DOHH2 (cell line): Measurements from ENCODE around the gene GOLGA5.

Source experiments
- H3F3A ChIP-seq: fragments of 200-600 bp; sonication (generic), shearing (Covaris generic); 2 replicates; pipeline ENCODE4 v1.6.0; 2016; ENCODE audit warnings: antibody characterized with exemption, mild to moderate bottlenecking; ENCODE audit not compliant: control insufficient read depth, insufficient read depth
- H3K27ac ChIP-seq: fragments of 200-600 bp; sonication (generic); 2 replicates; pipeline ENCODE4 v1.5.1; 2014; ENCODE audit warnings: low read depth, mild to moderate bottlenecking, low read length, moderate library complexity
- H3K27me3 ChIP-seq: fragments of 200-600 bp; sonication (generic); 2 replicates; pipeline ENCODE4 v1.6.1; 2014; ENCODE audit warnings: mild to moderate bottlenecking, low read length, mixed read lengths; ENCODE audit not compliant: control insufficient read depth
- H3K36me3 ChIP-seq: fragments of 200-600 bp; sonication (generic); 2 replicates; pipeline ENCODE4 v1.6.1; 2014; ENCODE audit warnings: mild to moderate bottlenecking, low read length, moderate library complexity, mixed read lengths; ENCODE audit not compliant: control insufficient read depth
- H3K4me1 ChIP-seq: fragments of 200-600 bp; sonication (generic); 2 replicates; pipeline ENCODE4 v1.6.1; 2014; ENCODE audit warnings: mild to moderate bottlenecking, low read length, mixed read lengths; ENCODE audit not compliant: control insufficient read depth
- H3K4me2 ChIP-seq: fragments of 200-600 bp; sonication (generic); 2 replicates; pipeline ENCODE4 v1.6.0; 2014; ENCODE audit warnings: mild to moderate bottlenecking, low read length, moderate library complexity
- H3K4me3 ChIP-seq: fragments of 200-600 bp; sonication (generic); 2 replicates; pipeline ENCODE4 v1.5.1; 2014; ENCODE audit warnings: mild to moderate bottlenecking, low read length, mixed read lengths
- H3K79me2 ChIP-seq: fragments of 200-600 bp; sonication (generic); 2 replicates; pipeline ENCODE4 v1.6.1; 2014; ENCODE audit warnings: mild to moderate bottlenecking, low read length, mixed read lengths; ENCODE audit not compliant: control insufficient read depth
- H3K9me2 ChIP-seq: fragments of 200-600 bp; sonication (generic); replicated peaks from 2 replicates; pipeline ENCODE4 v1.6.1; 2014; ENCODE audit warnings: mild to moderate bottlenecking, low read length, mixed read lengths; ENCODE audit not compliant: control insufficient read depth
- H3K9me3 ChIP-seq: fragments of 200-600 bp; sonication (generic); 2 replicates; pipeline ENCODE4 v1.6.1; 2014; ENCODE audit warnings: antibody characterized with exemption, low read length, mixed read lengths; ENCODE audit not compliant: control insufficient read depth, insufficient read depth
- H4K20me1 ChIP-seq: fragments of 200-600 bp; sonication (generic); 2 replicates; pipeline ENCODE4 v1.6.0; 2014; ENCODE audit warnings: low read depth, mild to moderate bottlenecking, antibody characterized with exemption, low read length, moderate library complexity; ENCODE audit not compliant: control insufficient read depth, insufficient read depth
- EZH2phosphoT487 ChIP-seq: fragments of 200-600 bp; sonication (generic); IDR thresholded peaks from 2 replicates; pipeline ENCODE4 v1.6.1; 2017; ENCODE audit warnings: borderline replicate concordance, mild to moderate bottlenecking, antibody characterized with exemption, low read length, moderate library complexity, mixed read lengths
- TF ChIP-seq, protein P1 (sequence below): fragments of 200-600 bp; sonication (generic); IDR thresholded peaks from one replicate; pipeline ENCODE4 v1.5.1; 2014; ENCODE audit warnings: antibody characterized with exemption, mild to moderate bottlenecking, low read depth, low read length; ENCODE audit not compliant: poor library complexity, severe bottlenecking

The GOLGA5 gene

DNA sequence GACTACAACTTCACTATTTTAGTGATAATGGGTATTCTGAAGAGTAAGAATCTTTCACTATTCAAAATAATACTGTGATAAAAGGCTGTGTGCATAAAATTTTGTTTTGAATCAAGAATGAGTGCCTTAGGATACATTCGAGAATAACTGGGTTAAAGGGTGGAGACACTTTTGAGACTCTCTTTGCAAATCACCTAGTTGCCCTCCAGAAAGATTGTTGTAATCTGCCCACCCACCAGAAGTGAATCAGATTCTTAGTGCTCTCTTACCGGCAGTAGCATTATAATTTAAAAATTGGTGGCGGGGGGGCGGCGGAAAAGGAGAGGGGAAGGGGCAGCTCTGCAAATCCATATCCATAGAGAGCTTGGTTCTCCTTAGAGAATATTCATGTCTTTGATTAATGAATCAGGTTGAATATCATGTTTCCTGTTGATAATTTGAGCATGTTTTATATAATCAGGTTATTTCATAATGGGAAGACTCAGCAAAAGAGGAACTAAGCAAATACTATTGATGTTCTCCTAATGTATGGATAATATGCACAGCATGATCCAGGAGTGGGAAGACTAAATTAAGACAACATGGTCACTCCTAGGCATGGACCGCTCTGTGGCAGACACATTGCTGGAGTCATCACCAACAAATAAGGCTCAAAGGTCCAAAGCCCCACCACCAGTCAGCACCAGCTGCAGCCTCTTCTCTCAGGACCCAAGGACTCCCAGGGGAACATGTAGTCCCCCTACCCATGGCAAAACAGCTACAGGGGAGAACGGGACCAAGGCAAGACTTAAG lies 66.1 kb downstream of the GOLGA5 start:
- Histone ChIP-seq H3K27me3 (no peaks in the 10 kb centered on the region), H3K79me2 (no peaks in the 10 kb centered on the region), H4K20me1 (no peaks in the 10 kb centered on the region), H3K36me3 (no peaks in the 10 kb centered on the region), H3K9me2 (no peaks in the 10 kb centered on the region), H3K9me3 (no peaks in the 10 kb centered on the region), H3K27ac (no peak overlapping the region), H3K4me1 (no peaks in the 10 kb centered on the region), H3K4me2 (no peak overlapping the region), H3K4me3 (no peak overlapping the region), H3F3A (no peaks in the 10 kb centered on the region)
- no peak for TF ChIP-seq EZH2phosphoT487
- TF ChIP-seq, protein P1, sequence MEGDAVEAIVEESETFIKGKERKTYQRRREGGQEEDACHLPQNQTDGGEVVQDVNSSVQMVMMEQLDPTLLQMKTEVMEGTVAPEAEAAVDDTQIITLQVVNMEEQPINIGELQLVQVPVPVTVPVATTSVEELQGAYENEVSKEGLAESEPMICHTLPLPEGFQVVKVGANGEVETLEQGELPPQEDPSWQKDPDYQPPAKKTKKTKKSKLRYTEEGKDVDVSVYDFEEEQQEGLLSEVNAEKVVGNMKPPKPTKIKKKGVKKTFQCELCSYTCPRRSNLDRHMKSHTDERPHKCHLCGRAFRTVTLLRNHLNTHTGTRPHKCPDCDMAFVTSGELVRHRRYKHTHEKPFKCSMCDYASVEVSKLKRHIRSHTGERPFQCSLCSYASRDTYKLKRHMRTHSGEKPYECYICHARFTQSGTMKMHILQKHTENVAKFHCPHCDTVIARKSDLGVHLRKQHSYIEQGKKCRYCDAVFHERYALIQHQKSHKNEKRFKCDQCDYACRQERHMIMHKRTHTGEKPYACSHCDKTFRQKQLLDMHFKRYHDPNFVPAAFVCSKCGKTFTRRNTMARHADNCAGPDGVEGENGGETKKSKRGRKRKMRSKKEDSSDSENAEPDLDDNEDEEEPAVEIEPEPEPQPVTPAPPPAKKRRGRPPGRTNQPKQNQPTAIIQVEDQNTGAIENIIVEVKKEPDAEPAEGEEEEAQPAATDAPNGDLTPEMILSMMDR: no peak

DNA sequence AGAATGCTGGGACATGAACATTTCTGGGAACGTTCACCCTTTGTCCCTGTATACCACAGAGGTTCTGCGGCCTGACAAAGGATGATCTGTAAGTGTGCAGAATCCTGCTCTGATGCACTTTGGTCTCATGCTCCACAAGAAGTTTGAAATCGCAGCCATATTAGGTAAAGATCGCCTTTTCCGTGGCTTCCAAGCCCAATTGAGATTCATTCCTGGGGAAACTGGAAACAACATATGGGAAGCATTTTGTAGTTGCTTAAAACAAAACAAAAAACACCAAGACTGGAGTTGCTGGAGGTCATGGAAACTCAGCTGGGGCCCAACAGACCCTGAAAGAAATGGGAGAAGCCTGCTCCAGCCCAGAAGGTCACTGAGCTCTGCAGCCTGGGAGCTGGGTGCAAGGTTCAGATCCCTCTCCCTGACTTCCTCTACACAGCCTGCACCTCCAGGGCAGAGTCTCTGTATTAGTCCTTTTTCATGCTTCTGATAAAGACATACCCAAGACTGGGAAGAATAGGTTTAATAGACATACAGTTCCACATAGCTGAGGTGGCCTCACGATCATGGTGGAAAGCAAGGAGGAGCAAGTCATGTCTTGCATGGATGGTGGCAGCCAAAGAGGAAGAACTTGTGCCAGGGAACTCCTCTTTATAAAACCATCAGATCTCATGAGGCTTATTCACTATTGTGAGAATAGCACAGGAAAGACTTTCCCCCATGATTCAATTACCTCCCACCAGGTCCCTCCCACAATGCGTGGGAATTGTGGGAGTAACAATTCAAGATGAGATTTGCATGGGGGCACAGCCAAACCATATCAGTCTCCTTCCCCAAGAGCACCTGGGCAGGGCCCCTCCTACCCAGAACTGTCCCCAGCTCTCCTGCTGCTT lies 68.0 kb downstream of the GOLGA5 start:
- H3K4me1 ChIP-seq: no peaks in the 10 kb centered on the region
- H4K20me1 ChIP-seq: no peaks in the 10 kb centered on the region
- no peaks in the 10 kb centered on the region for H3K36me3 ChIP-seq
- no peak overlapping the region for H3K4me3 ChIP-seq
- H3K27ac ChIP-seq: no peak overlapping the region
- no peaks in the 10 kb centered on the region for H3K79me2 ChIP-seq
- no peaks in the 10 kb centered on the region for H3K9me2 ChIP-seq
- no peak overlapping the region for H3K4me2 ChIP-seq
- no peak for TF ChIP-seq EZH2phosphoT487
- TF ChIP-seq, protein P1: no peak
- H3K9me3 ChIP-seq: no peaks in the 10 kb centered on the region
- no peaks in the 10 kb centered on the region for H3K27me3 ChIP-seq
- no peaks in the 10 kb centered on the region for H3F3A ChIP-seq

DNA sequence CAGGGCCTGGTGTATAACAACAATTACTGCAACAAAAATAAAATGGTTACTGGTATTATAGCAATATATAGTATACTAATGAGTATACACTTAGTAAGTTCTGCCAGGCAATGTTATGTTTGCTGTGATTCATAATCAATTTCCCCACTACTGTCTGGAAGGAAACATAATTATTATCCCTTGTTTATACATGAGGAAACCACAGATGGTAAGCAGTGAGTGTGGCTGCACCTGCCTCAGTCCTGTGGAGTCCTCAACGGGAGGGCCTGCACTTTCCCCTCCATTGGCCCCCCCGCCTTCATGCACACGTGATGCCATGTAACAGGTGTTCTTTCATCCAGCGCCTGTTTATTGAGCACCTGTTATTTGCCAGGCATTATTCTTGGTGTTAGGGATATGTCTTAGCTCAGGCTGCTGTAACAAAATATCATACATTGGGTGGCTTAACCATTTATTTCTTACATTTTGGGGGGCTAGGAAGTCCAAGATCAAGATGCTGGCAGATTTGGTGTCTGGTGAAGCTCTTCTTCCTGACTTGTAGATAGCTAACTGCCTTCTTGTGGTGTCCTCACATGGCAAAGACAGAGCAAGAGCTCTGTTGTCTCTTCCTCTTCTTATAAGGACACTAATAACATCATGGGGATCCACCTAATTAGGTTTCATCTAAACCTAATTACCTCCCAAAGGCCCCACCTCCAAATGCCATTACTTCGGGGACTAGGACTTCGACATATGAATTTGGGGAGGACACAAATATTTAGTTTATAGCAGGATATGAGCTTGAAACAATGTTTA lies 69.4 kb downstream of the GOLGA5 start:
- no peak overlapping the region for H3K4me3 ChIP-seq
- no peaks in the 10 kb centered on the region for H3F3A ChIP-seq
- H3K36me3 ChIP-seq: no peaks in the 10 kb centered on the region
- no peaks in the 10 kb centered on the region for H3K27me3 ChIP-seq
- H3K79me2 ChIP-seq: no peaks in the 10 kb centered on the region
- no peaks in the 10 kb centered on the region for H4K20me1 ChIP-seq
- no peaks in the 10 kb centered on the region for H3K4me1 ChIP-seq
- TF ChIP-seq EZH2phosphoT487: no peak
- TF ChIP-seq, protein P1: no peak
- H3K9me3 ChIP-seq: no peaks in the 10 kb centered on the region
- H3K27ac ChIP-seq: no peak overlapping the region
- H3K4me2 ChIP-seq: no peak overlapping the region
- no peaks in the 10 kb centered on the region for H3K9me2 ChIP-seq
